ENCODE results near the gene KIF4A. TPM values are rescaled to one million over a fixed set of nuclear protein-coding genes. Genes with fewer than 3 reads are reported as not detected.

The KIF4A gene
- polyA plus RNA-seq, 1 donor (not counting 4 experiments of a cell fraction or from before 2014, with no cell fraction given) = 7.1 TPM

DNA sequence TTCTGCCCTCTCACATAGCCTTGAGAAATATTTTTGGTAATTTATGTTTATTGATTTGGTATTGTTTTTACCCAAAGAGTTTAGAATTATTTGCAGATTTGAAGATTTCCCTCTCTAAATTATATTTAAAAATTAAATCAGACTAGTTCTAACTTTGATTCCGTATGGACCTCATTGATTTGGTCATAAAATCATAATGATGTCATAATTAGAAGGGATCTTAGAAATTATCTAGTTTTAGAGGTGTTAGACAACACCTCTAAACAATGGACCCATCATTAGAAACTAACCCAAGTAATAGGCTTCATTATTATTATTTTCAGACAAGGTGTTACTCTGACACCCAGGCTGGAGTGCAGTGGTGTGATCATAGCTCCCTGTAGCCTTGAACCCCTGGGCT lies 178.8 kb downstream of the KIF4A start:
- H3K27ac ChIP-seq (ENCODE audit: control insufficient read depth, insufficient read depth, low read length) = no peak overlapping the region
- FAIRE-seq = no peak
- dilution Hi-C loops (cut with MboI; ENCODE audit: extremely low pct_ligation_motif_present, low sequenced_read_pairs) = no loop called here
- H3K36me3 ChIP-seq (ENCODE audit: control insufficient read depth in 2 of 2, extremely low read depth in 1 of 2, insufficient read depth in 2 of 2, low read length in 2 of 2) = no peaks in the 10 kb centered on the region
- H3K4me2 ChIP-seq (ENCODE audit: control insufficient read depth, extremely low read depth, insufficient read depth, low read depth, low read length) = no peak overlapping the region
- no peak overlapping the region for H3K4me3 ChIP-seq (ENCODE audit: control insufficient read depth in 2 of 3, extremely low read depth in 1 of 3, insufficient read depth in 2 of 3, low read depth in 1 of 3, low read length in 3 of 3)
- no peak overlapping the region for H2AFZ ChIP-seq (ENCODE audit: control insufficient read depth, low read length)
- H3K9me1 ChIP-seq (ENCODE audit: control insufficient read depth, extremely low read depth, insufficient read depth, low read length) = no peaks in the 10 kb centered on the region
- TF ChIP-seq CTCF (optimal IDR thresholded peaks at IDR 0.05 in 1 of 3, IDR thresholded peaks at IDR 0.05 in 1 of 3, conservative IDR thresholded peaks at IDR 0.05 in 1 of 3; ENCODE audit: extremely low read depth in 1 of 3, insufficient read depth in 2 of 3, low read length in 3 of 3) (no peak), EZH2 (IDR thresholded peaks at IDR 0.05; ENCODE audit: low read length) (no peak)
- H3K9ac ChIP-seq (ENCODE audit: control insufficient read depth, extremely low read depth, insufficient read depth, low read length) = no peak overlapping the region
- H4K20me1 ChIP-seq (ENCODE audit: control insufficient read depth, extremely low read depth, insufficient read depth, low read length) = no peaks in the 10 kb centered on the region
- no peak for DNase-seq (ENCODE audit: low read depth, low spot score)
- H3K79me2 ChIP-seq (ENCODE audit: control insufficient read depth, insufficient read depth, low read length) = no peaks in the 10 kb centered on the region
- H3K4me1 ChIP-seq (ENCODE audit: control insufficient read depth, extremely low read depth, insufficient read depth, low read length) = no peaks in the 10 kb centered on the region
- H3K9me3 ChIP-seq (ENCODE audit: control insufficient read depth, low read depth, low read length) = no peaks in the 10 kb centered on the region
- H3K27me3 ChIP-seq (ENCODE audit: control insufficient read depth, extremely low read depth, insufficient read depth, low read length) = no peaks in the 10 kb centered on the region

Small RNAs within 50 kb of the gene (small RNA-seq; reads per million reads assigned to genes)
- gene RNA5SP507 (ENCODE audit: insufficient read length in 3 of 3, low read depth in 3 of 3, low replicate concordance in 1 of 3) = 0 to 1.3 (median 0.25) reads per million in 3 experiments
- 0 reads per million in 3 experiments for gene RNU4-81P (ENCODE audit: insufficient read length in 3 of 3, low read depth in 3 of 3, low replicate concordance in 1 of 3)
- 0 to 1.0 (median 0.50) reads per million in 3 experiments for gene RNY4P23 (ENCODE audit: insufficient read length in 3 of 3, low read depth in 3 of 3, low replicate concordance in 1 of 3)

Other genes with a start within 250 kb of the KIF4A start
- not detected in 3 replicates for gene AWAT2, start 240.2 kb upstream of the KIF4A start, polyA plus RNA-seq
- gene OTUD6A, start 227.6 kb upstream of the KIF4A start, polyA plus RNA-seq = not detected in 3 replicates
- gene IGBP1, start 156.7 kb upstream of the KIF4A start, polyA plus RNA-seq = 48.3 to 65.5 TPM (median 62.5 TPM) in 3 replicates
- gene DGAT2L6, start 112.6 kb upstream of the KIF4A start, polyA plus RNA-seq = not detected in 3 replicates
- not detected in 3 replicates for gene AWAT1, start 55.4 kb upstream of the KIF4A start, polyA plus RNA-seq
- gene P2RY4, start 29.9 kb upstream of the KIF4A start, polyA plus RNA-seq = 0.06 to 0.09 TPM in 2 of 3 replicates, not detected in the other
- not detected in 3 replicates for gene ARR3, start 21.8 kb upstream of the KIF4A start, polyA plus RNA-seq
- gene RAB41, start 7.9 kb upstream of the KIF4A start, polyA plus RNA-seq = not detected in 3 replicates
- gene PDZD11, start 177 bp upstream of the KIF4A start, polyA plus RNA-seq = 102 to 127 TPM (median 109 TPM) in 3 replicates
- gene GDPD2, start 133.2 kb downstream of the KIF4A start, polyA plus RNA-seq = 4.4 to 22.1 TPM (median 7.2 TPM) in 3 replicates
- 5.9 to 10.1 TPM (median 8.7 TPM) in 3 replicates for gene DLG3, start 154.7 kb downstream of the KIF4A start, polyA plus RNA-seq